AG04449 (cell line): Measurements from ENCODE around the gene BLTP3B.

Source experiments
- CTCF ChIA-PET: fragments of 350-600 bp; formaldehyde crosslinking; extraction: SDS; loops from one replicate; lab custom pipeline; 2021; ENCODE audit warnings: antibody characterized with exemption; lab: Yijun Ruan, JAX
- POLR2A ChIA-PET: fragments of 400-600, 350-600 bp; formaldehyde crosslinking; extraction: SDS; loops from one replicate; lab custom pipeline; 2020; ENCODE audit warnings: antibody characterized with exemption, inconsistent platforms; lab: Yijun Ruan, JAX
- DNase-seq: peaks from one replicate; pipeline ENCODE4 v3.0.0-alpha.2; 2010; ENCODE audit warnings: low read depth, low spot score
- H3K4me3 ChIP-seq: 2 replicates; pipeline ENCODE4 v1.5.1; 2011; ENCODE audit warnings: low read depth, mild to moderate bottlenecking, control low read depth, low read length
- CTCF ChIP-seq: IDR thresholded peaks from one replicate; pipeline ENCODE4 v1.5.1; 2011; ENCODE audit warnings: mild to moderate bottlenecking, moderate library complexity, low read length, control low read depth, inconsistent platforms; ENCODE audit not compliant: insufficient read depth; ENCODE audit errors: missing control alignments

BLTP3B gene

GRCh38 chr12:100106861-100107260 is 35.8 kb downstream of the BLTP3B start:
- POLR2A ChIA-PET: no interaction called here
- CTCF ChIA-PET: no interaction called here
- no peak for DNase-seq
- H3K4me3 ChIP-seq: no peak overlapping the region
- TF ChIP-seq CTCF: no peak

GRCh38 chr12:100105661-100106060 is 37.0 kb downstream of the BLTP3B start:
- no peak for DNase-seq
- ChIA-PET CTCF (no interaction called here), POLR2A (no interaction called here)
- H3K4me3 ChIP-seq: no peak overlapping the region
- no peak for TF ChIP-seq CTCF

GRCh38 chr12:100101000-100101399 is 41.7 kb downstream of the BLTP3B start:
- ChIA-PET CTCF (interaction anchor here (0.8 kb wide), 1 partner anchor 50 kb away, joined by 3 read pairs; no protein-coding TSS in a partner anchor), POLR2A (no interaction called here)
- DNase-seq: no peak
- TF ChIP-seq CTCF: no peak
- H3K4me3 ChIP-seq: no peak overlapping the region
